Measurements from ENCODE around the gene SEBOX.

The SEBOX gene

GRCh38 chr17:28364665-28365363 is at the start of gene SEBOX:
Gene SEBOX, minus strand, starts transcription at chr17:28365199. Its CDS starts 48 bp downstream, at chr17:28365151.
- Histone ChIP-seq H3K4me3 (ENCODE audit: low read length, poor library complexity, severe bottlenecking) (no peak within 1 kb of the TSS), H3K36me3 (ENCODE audit: insufficient read depth, low read length) (peaks cover 17% of the 10 kb centered on the region; the same call in 1 of the 2 replicates), H3K27me3 (ENCODE audit: insufficient read depth, low read length, poor library complexity, severe bottlenecking) (no peaks in the 10 kb centered on the region), H3K9me3 (ENCODE audit: insufficient read depth, low read depth, low read length) (no peaks in the 10 kb centered on the region), H3K79me2 (ENCODE audit: insufficient read depth, low read length) (no peaks in the 10 kb centered on the region), H3K4me2 (ENCODE audit: low read depth, low read length, poor library complexity, severe bottlenecking) (no peak within 1 kb of the TSS), H2AFZ (ENCODE audit: low read length) (no peak within 1 kb of the TSS), H3K9ac (ENCODE audit: low read depth, low read length, poor library complexity, severe bottlenecking) (no peak within 1 kb of the TSS), H4K20me1 (ENCODE audit: insufficient read depth, low read length, poor library complexity, severe bottlenecking) (no peaks in the 10 kb centered on the region), H3K4me1 (ENCODE audit: insufficient read depth, low read length, poor library complexity, severe bottlenecking) (no peaks in the 10 kb centered on the region), H3K9me2 (replicated peaks; ENCODE audit: low read depth, low read length) (no peaks in the 10 kb centered on the region), H3F3A (ENCODE audit: low read depth) (no peaks in the 10 kb centered on the region)
- TF ChIP-seq CTCF (conservative IDR thresholded peaks at IDR 0.05; ENCODE audit: low read length) (no peak), EZH2phosphoT487 (IDR thresholded peaks at IDR 0.05; ENCODE audit: borderline replicate concordance) (no peak)

GRCh38 chr17:28413804-28414203 is 48.8 kb upstream of the SEBOX start:
- Histone ChIP-seq H3K4me1 (ENCODE audit: insufficient read depth, low read length, poor library complexity, severe bottlenecking) (no peaks in the 10 kb centered on the region), H3K4me3 (ENCODE audit: low read length, poor library complexity, severe bottlenecking) (no peak overlapping the region), H3K79me2 (ENCODE audit: insufficient read depth, low read length) (no peaks in the 10 kb centered on the region), H3K36me3 (ENCODE audit: insufficient read depth, low read length) (no peaks in the 10 kb centered on the region), H3K27me3 (ENCODE audit: insufficient read depth, low read length, poor library complexity, severe bottlenecking) (no peaks in the 10 kb centered on the region), H3K9ac (ENCODE audit: low read depth, low read length, poor library complexity, severe bottlenecking) (no peak overlapping the region), H3K9me3 (ENCODE audit: insufficient read depth, low read depth, low read length) (no peaks in the 10 kb centered on the region), H3K9me2 (replicated peaks; ENCODE audit: low read depth, low read length) (no peaks in the 10 kb centered on the region), H3F3A (ENCODE audit: low read depth) (no peaks in the 10 kb centered on the region), H4K20me1 (ENCODE audit: insufficient read depth, low read length, poor library complexity, severe bottlenecking) (no peaks in the 10 kb centered on the region), H2AFZ (ENCODE audit: low read length) (no peak overlapping the region), H3K4me2 (ENCODE audit: low read depth, low read length, poor library complexity, severe bottlenecking) (no peak overlapping the region)
- no peak for TF ChIP-seq CTCF (conservative IDR thresholded peaks at IDR 0.05; ENCODE audit: low read length)
- TF ChIP-seq EZH2phosphoT487 (IDR thresholded peaks at IDR 0.05; ENCODE audit: borderline replicate concordance), result no peak

GRCh38 chr17:28412099-28412498 is 47.1 kb upstream of the SEBOX start:
- Histone ChIP-seq H2AFZ (ENCODE audit: low read length) (no peak overlapping the region), H3K4me2 (ENCODE audit: low read depth, low read length, poor library complexity, severe bottlenecking) (no peak overlapping the region), H3K4me3 (ENCODE audit: low read length, poor library complexity, severe bottlenecking) (no peak overlapping the region), H3K4me1 (ENCODE audit: insufficient read depth, low read length, poor library complexity, severe bottlenecking) (no peaks in the 10 kb centered on the region), H3F3A (ENCODE audit: low read depth) (no peaks in the 10 kb centered on the region), H3K9me2 (replicated peaks; ENCODE audit: low read depth, low read length) (no peaks in the 10 kb centered on the region), H3K9me3 (ENCODE audit: insufficient read depth, low read depth, low read length) (no peaks in the 10 kb centered on the region), H3K36me3 (ENCODE audit: insufficient read depth, low read length) (no peaks in the 10 kb centered on the region), H3K27me3 (ENCODE audit: insufficient read depth, low read length, poor library complexity, severe bottlenecking) (no peaks in the 10 kb centered on the region), H3K9ac (ENCODE audit: low read depth, low read length, poor library complexity, severe bottlenecking) (no peak overlapping the region), H4K20me1 (ENCODE audit: insufficient read depth, low read length, poor library complexity, severe bottlenecking) (no peaks in the 10 kb centered on the region), H3K79me2 (ENCODE audit: insufficient read depth, low read length) (no peaks in the 10 kb centered on the region)
- no peak for TF ChIP-seq EZH2phosphoT487 (IDR thresholded peaks at IDR 0.05; ENCODE audit: borderline replicate concordance)
- TF ChIP-seq CTCF (conservative IDR thresholded peaks at IDR 0.05; ENCODE audit: low read length), result no peak
